ENCODE measurements around the gene FSCN2.

GRCh38 chr17:81556175-81556691 lies 28.1 kb downstream of the FSCN2 start:
- no peak for TF ChIP-seq EZH2 (IDR thresholded peaks at IDR 0.05; ENCODE audit: insufficient read depth, low read length)
- no peak for TF ChIP-seq CTCF (IDR thresholded peaks at IDR 0.05; ENCODE audit: insufficient read depth, low read depth, low read length)

All from astrocyte (in vitro differentiated cells and primary cell).